Endothelial cell (in vitro differentiated cells): ENCODE results near the gene B4GALNT4. TPM values are rescaled to one million over a fixed set of nuclear protein-coding genes. Genes with fewer than 3 reads are reported as not detected.

Source experiments
- DNase-seq: peaks from one replicate; pipeline ENCODE4 v3.0.0; 2021; ENCODE audit warnings: low spot score
- H3K27ac Mint-ChIP-seq: one replicate; pipeline ENCODE4 v1.8.0; 2021; ENCODE audit warnings: mixed read lengths, inconsistent platforms; ENCODE audit not compliant: unreplicated experiment
- H3K27me3 Mint-ChIP-seq: one replicate; pipeline ENCODE4 v1.8.0; 2021; ENCODE audit warnings: mild to moderate bottlenecking, moderate library complexity, mixed read lengths, inconsistent platforms; ENCODE audit not compliant: unreplicated experiment
- H3K36me3 Mint-ChIP-seq: one replicate; pipeline ENCODE4 v1.8.0; 2021; ENCODE audit warnings: mild to moderate bottlenecking, low read depth, mixed read lengths, inconsistent platforms; ENCODE audit not compliant: unreplicated experiment
- H3K4me1 Mint-ChIP-seq: one replicate; pipeline ENCODE4 v1.8.0; 2021; ENCODE audit warnings: mild to moderate bottlenecking, mixed read lengths, inconsistent platforms; ENCODE audit not compliant: unreplicated experiment
- H3K4me3 Mint-ChIP-seq: one replicate; pipeline ENCODE4 v1.8.0; 2021; ENCODE audit warnings: mild to moderate bottlenecking, mixed read lengths, inconsistent platforms; ENCODE audit not compliant: unreplicated experiment
- H3K9me3 Mint-ChIP-seq: one replicate; pipeline ENCODE4 v1.8.0; 2021; ENCODE audit warnings: mixed read lengths, inconsistent platforms; ENCODE audit not compliant: unreplicated experiment
- CTCF ChIP-seq: fragments of 200-600 bp; sonication (generic); IDR thresholded peaks from one replicate; pipeline ENCODE4 v1.5.0; 2021; ENCODE audit warnings: antibody characterized with exemption; ENCODE audit not compliant: unreplicated experiment
- total RNA-seq: library from RNA; stranded (reverse); fragmentation: NEBNext Ultra II Directional; extraction: Animal tissue kit (Norgen Biotek cat#: 25700); gene quantifications from one replicate; pipeline ENCODE4 v1.2.1, GENCODE V29; 2021; ENCODE audit not compliant: unreplicated experiment

B4GALNT4 gene
- total RNA-seq, 1 donor from 2014 or later: 14.9 TPM

- H3K4me3 Mint-ChIP-seq: no peak overlapping the region
- H3K4me1 Mint-ChIP-seq: peaks cover 10% of the 10 kb centered on the region
- H3K9me3 Mint-ChIP-seq: no peaks in the 10 kb centered on the region
- no peak overlapping the region for H3K27ac Mint-ChIP-seq
- DNase-seq: no peak
- peaks cover 19% of the 10 kb centered on the region for H3K27me3 Mint-ChIP-seq
- TF ChIP-seq CTCF: no peak
- H3K36me3 Mint-ChIP-seq: no peaks in the 10 kb centered on the region
These were observed 2.7 kb downstream of the B4GALNT4 start for GRCh38 chr11:371716-372590.

GRCh38 chr11:372809-373715 lies 3.8 kb downstream of the B4GALNT4 start:
- H3K9me3 Mint-ChIP-seq: no peaks in the 10 kb centered on the region
- DNase-seq: no peak
- no peak overlapping the region for H3K4me3 Mint-ChIP-seq
- H3K27ac Mint-ChIP-seq: no peak overlapping the region
- H3K36me3 Mint-ChIP-seq: no peaks in the 10 kb centered on the region
- peaks cover 4% of the 10 kb centered on the region for H3K4me1 Mint-ChIP-seq
- no peak for TF ChIP-seq CTCF
- peaks cover 13% of the 10 kb centered on the region for H3K27me3 Mint-ChIP-seq

- H3K36me3 Mint-ChIP-seq: peaks cover 5% of the 10 kb centered on the region
- no peak overlapping the region for H3K27ac Mint-ChIP-seq
- no peak for TF ChIP-seq CTCF
- H3K27me3 Mint-ChIP-seq: peaks cover 12% of the 10 kb centered on the region
- H3K9me3 Mint-ChIP-seq: no peaks in the 10 kb centered on the region
- H3K4me1 Mint-ChIP-seq: no peaks in the 10 kb centered on the region
- DNase-seq: no peak
- H3K4me3 Mint-ChIP-seq: no peak overlapping the region
These were observed 4.6 kb downstream of the B4GALNT4 start for GRCh38 chr11:373716-374551.

GRCh38 chr11:375065-376025 lies 6.0 kb downstream of the B4GALNT4 start:
- H3K27me3 Mint-ChIP-seq: peaks cover 9% of the 10 kb centered on the region
- no peak for TF ChIP-seq CTCF
- no peak overlapping the region for H3K4me3 Mint-ChIP-seq
- H3K36me3 Mint-ChIP-seq: peaks cover 5% of the 10 kb centered on the region
- H3K27ac Mint-ChIP-seq: no peak overlapping the region
- DNase-seq: no peak
- H3K9me3 Mint-ChIP-seq: no peaks in the 10 kb centered on the region
- H3K4me1 Mint-ChIP-seq: no peaks in the 10 kb centered on the region
